Measurements from ENCODE around the gene PCDHA9. TPM values are rescaled to one million over a fixed set of nuclear protein-coding genes. Genes with fewer than 3 reads are reported as not detected.

Gene PCDHA9
- total RNA-seq, 1 experiment from 2014 or later: not detected

Other genes starting within 250 kb of the PCDHA9 start
- 3.2 to 5.6 TPM (median 3.9 TPM) in 5 replicates for gene CD14, start 215.2 kb upstream of the PCDHA9 start, total RNA-seq (2022; extraction: Qiagen RNA extraction; ENCODE audit: low read depth)
- gene TMCO6, start 208.9 kb upstream of the PCDHA9 start, total RNA-seq (2022; extraction: Qiagen RNA extraction; ENCODE audit: low read depth): 9.6 to 15.4 TPM (median 14.1 TPM) in 5 replicates
- gene NDUFA2, start 200.8 kb upstream of the PCDHA9 start, total RNA-seq (2022; extraction: Qiagen RNA extraction; ENCODE audit: low read depth): 112 to 142 TPM (median 122 TPM) in 5 replicates
- 88.3 to 127 TPM (median 99.7 TPM) in 5 replicates for gene IK, start 200.6 kb upstream of the PCDHA9 start, total RNA-seq (2022; extraction: Qiagen RNA extraction; ENCODE audit: low read depth)
- 28.6 to 30.9 TPM (median 29.2 TPM) in 5 replicates for gene WDR55, start 183.5 kb upstream of the PCDHA9 start, total RNA-seq (2022; extraction: Qiagen RNA extraction; ENCODE audit: low read depth)
- gene DND1, start 174.8 kb upstream of the PCDHA9 start, total RNA-seq (2022; extraction: Qiagen RNA extraction; ENCODE audit: low read depth): 0.48 to 0.94 TPM (median 0.73 TPM) in 5 replicates
- 78.1 to 83.6 TPM (median 79.0 TPM) in 5 replicates for gene HARS1, start 157.0 kb upstream of the PCDHA9 start, total RNA-seq (2022; extraction: Qiagen RNA extraction; ENCODE audit: low read depth)
- gene HARS2, start 156.9 kb upstream of the PCDHA9 start, total RNA-seq (2022; extraction: Qiagen RNA extraction; ENCODE audit: low read depth): 35.4 to 42.8 TPM (median 37.5 TPM) in 5 replicates
- gene ZMAT2, start 147.9 kb upstream of the PCDHA9 start, total RNA-seq (2022; extraction: Qiagen RNA extraction; ENCODE audit: low read depth): 83.4 to 128 TPM (median 104 TPM) in 5 replicates
- gene PCDHA1, start 62.2 kb upstream of the PCDHA9 start, total RNA-seq (2022; extraction: Qiagen RNA extraction; ENCODE audit: low read depth): 0.15 to 0.34 TPM (median 0.21 TPM) in 4 of 5 replicates, not detected in the other
- gene PCDHA2, start 53.5 kb upstream of the PCDHA9 start, total RNA-seq (2022; extraction: Qiagen RNA extraction; ENCODE audit: low read depth): 0.03 to 0.06 TPM in 2 of 5 replicates, not detected in the others
- gene PCDHA3, start 47.3 kb upstream of the PCDHA9 start, total RNA-seq (2022; extraction: Qiagen RNA extraction; ENCODE audit: low read depth): 0.35 to 1.2 TPM (median 0.85 TPM) in 5 replicates
- 1.3 to 1.7 TPM (median 1.5 TPM) in 5 replicates for gene PCDHA4, start 41.3 kb upstream of the PCDHA9 start, total RNA-seq (2022; extraction: Qiagen RNA extraction; ENCODE audit: low read depth)
- 0.46 to 1.0 TPM (median 0.75 TPM) in 5 replicates for gene PCDHA5, start 26.8 kb upstream of the PCDHA9 start, total RNA-seq (2022; extraction: Qiagen RNA extraction; ENCODE audit: low read depth)
- gene PCDHA6, start 20.4 kb upstream of the PCDHA9 start, total RNA-seq (2022; extraction: Qiagen RNA extraction; ENCODE audit: low read depth): 0.05 to 0.06 TPM (median 0.05 TPM) in 3 of 5 replicates, not detected in the others
- 0.05 to 0.15 TPM (median 0.11 TPM) in 4 of 5 replicates, not detected in the other for gene PCDHA7, start 14.1 kb upstream of the PCDHA9 start, total RNA-seq (2022; extraction: Qiagen RNA extraction; ENCODE audit: low read depth)
- gene PCDHA8, start 7.2 kb upstream of the PCDHA9 start, total RNA-seq (2022; extraction: Qiagen RNA extraction; ENCODE audit: low read depth): 0.06 to 0.12 TPM (median 0.09 TPM) in 3 of 5 replicates, not detected in the others
- gene PCDHA10, start 7.5 kb downstream of the PCDHA9 start, total RNA-seq (2022; extraction: Qiagen RNA extraction; ENCODE audit: low read depth): 0.01 to 0.05 TPM in 2 of 5 replicates, not detected in the others
- 0.08 to 0.11 TPM (median 0.10 TPM) in 4 of 5 replicates, not detected in the other for gene PCDHA11, start 20.6 kb downstream of the PCDHA9 start, total RNA-seq (2022; extraction: Qiagen RNA extraction; ENCODE audit: low read depth)
- 1.9 to 3.0 TPM (median 2.7 TPM) in 5 replicates for gene PCDHA12, start 26.9 kb downstream of the PCDHA9 start, total RNA-seq (2022; extraction: Qiagen RNA extraction; ENCODE audit: low read depth)
- gene PCDHA13, start 33.7 kb downstream of the PCDHA9 start, total RNA-seq (2022; extraction: Qiagen RNA extraction; ENCODE audit: low read depth): 0.06 to 0.09 TPM in 2 of 5 replicates, not detected in the others
- gene PCDHAC1, start 77.9 kb downstream of the PCDHA9 start, total RNA-seq (2022; extraction: Qiagen RNA extraction; ENCODE audit: low read depth): 1.1 to 1.9 TPM (median 1.3 TPM) in 5 replicates
- gene PCDHAC2, start 118.1 kb downstream of the PCDHA9 start, total RNA-seq (2022; extraction: Qiagen RNA extraction; ENCODE audit: low read depth): 2.4 to 6.1 TPM (median 2.8 TPM) in 5 replicates
- not detected in 5 replicates for gene PCDHB1, start 203.0 kb downstream of the PCDHA9 start, total RNA-seq (2022; extraction: Qiagen RNA extraction; ENCODE audit: low read depth)
- gene PCDHB2, start 246.2 kb downstream of the PCDHA9 start, total RNA-seq (2022; extraction: Qiagen RNA extraction; ENCODE audit: low read depth): 2.3 to 4.1 TPM (median 3.6 TPM) in 5 replicates

All from A549 treated with RU486 at 1 μM for 4 hours (cell line).